Neuronal stem cell (in vitro differentiated cells): ENCODE results near the gene IL33.
A peak's percentile ranks its signal among the peaks of the same experiment; 100 is the strongest.

ENCODE experiments used
- DNase-seq: peaks from one replicate; pipeline ENCODE4 v3.0.0-alpha.2; 2013; ENCODE audit warnings: low spot score
- H2AFZ ChIP-seq: one replicate; pipeline ENCODE4 v1.6.1; 2013; ENCODE audit warnings: mild to moderate bottlenecking, low read length, inconsistent platforms
- H2AK5ac ChIP-seq: 2 replicates; pipeline ENCODE4 v1.6.1; 2013; ENCODE audit warnings: low read depth, mild to moderate bottlenecking, inconsistent platforms, low read length, moderate library complexity, mixed read lengths
- H2BK120ac ChIP-seq: 2 replicates; pipeline ENCODE4 v1.6.1; 2013; ENCODE audit warnings: low read depth, mild to moderate bottlenecking, inconsistent platforms, low read length, moderate library complexity, mixed read lengths
- H2BK12ac ChIP-seq: one replicate; pipeline ENCODE4 v1.6.1; 2013; ENCODE audit warnings: low read length, inconsistent platforms
- H2BK15ac ChIP-seq: 2 replicates; pipeline ENCODE4 v1.6.1; 2013; ENCODE audit warnings: mild to moderate bottlenecking, low read length, inconsistent platforms, mixed read lengths
- H2BK5ac ChIP-seq: one replicate; pipeline ENCODE4 v1.6.1; 2013; ENCODE audit warnings: inconsistent platforms, mild to moderate bottlenecking, low read length, moderate library complexity
- H3K14ac ChIP-seq: one replicate; pipeline ENCODE4 v1.6.1; 2013; ENCODE audit warnings: low read length, inconsistent platforms
- H3K18ac ChIP-seq: 2 replicates; pipeline ENCODE4 v1.6.1; 2013; ENCODE audit warnings: low read length, inconsistent platforms
- H3K23ac ChIP-seq: 2 replicates; pipeline ENCODE4 v1.6.1; 2013; ENCODE audit warnings: low read depth, mild to moderate bottlenecking, mixed read lengths, low read length, inconsistent platforms; ENCODE audit not compliant: poor library complexity
- H3K27ac ChIP-seq: replicated peaks from 3 replicates; pipeline ENCODE4 v1.5.1; 2013; ENCODE audit warnings: low read length, inconsistent platforms
- H3K27me3 ChIP-seq, 3 experiments: 2 replicates each; pipeline ENCODE4 v1.6.1; 2013; ENCODE audit warnings: low read length in 3 of 3, mild to moderate bottlenecking in 2 of 3, inconsistent platforms in 1 of 3, low read depth in 1 of 3, mixed read lengths in 1 of 3, moderate library complexity in 1 of 3; ENCODE audit not compliant: control insufficient read depth in 3 of 3, insufficient read depth in 3 of 3
- H3K36me3 ChIP-seq, 2 donors: replicated peaks in 1 of 2; 2 replicates each; pipeline ENCODE4 v1.6.1; 2013; ENCODE audit warnings: low read length in 2 of 2; ENCODE audit not compliant: control insufficient read depth in 2 of 2, insufficient read depth in 2 of 2
- H3K4ac ChIP-seq: 2 replicates; pipeline ENCODE4 v1.6.1; 2013; ENCODE audit warnings: inconsistent platforms, mild to moderate bottlenecking, low read length, moderate library complexity
- H3K4me1 ChIP-seq, 2 donors: 1 replicate in 1 of 2; 2 replicates in 1 of 2; pipeline ENCODE4 v1.6.1; 2013; ENCODE audit warnings: low read length in 2 of 2, low read depth in 1 of 2; ENCODE audit not compliant: control insufficient read depth in 2 of 2, insufficient read depth in 1 of 2
- H3K4me2 ChIP-seq: one replicate; pipeline ENCODE4 v1.6.1; 2013; ENCODE audit warnings: mild to moderate bottlenecking, low read length, inconsistent platforms; ENCODE audit not compliant: insufficient read depth, poor library complexity, severe bottlenecking
- H3K4me3 ChIP-seq, 2 donors: 2 replicates each; pipeline ENCODE4 v1.5.1; 2013; ENCODE audit warnings: low read length in 2 of 2, mild to moderate bottlenecking in 2 of 2, inconsistent platforms in 1 of 2, moderate library complexity in 1 of 2
- H3K79me1 ChIP-seq: one replicate; pipeline ENCODE4 v1.6.1; 2013; ENCODE audit warnings: low read depth, mild to moderate bottlenecking, inconsistent platforms, low read length, moderate library complexity
- H3K9ac ChIP-seq: one replicate; pipeline ENCODE4 v1.6.1; 2013; ENCODE audit warnings: mild to moderate bottlenecking, low read depth, low read length, inconsistent platforms; ENCODE audit not compliant: poor library complexity
- H3K9me3 ChIP-seq, 2 donors: replicated peaks in 1 of 2; 2 replicates each; pipeline versions ENCODE3 to v1.6.1; 2013; ENCODE audit warnings: low read length in 2 of 2, mild to moderate bottlenecking in 2 of 2, inconsistent platforms in 1 of 2, low read depth in 1 of 2, mixed read lengths in 1 of 2, moderate library complexity in 1 of 2; ENCODE audit not compliant: control insufficient read depth in 2 of 2, insufficient read depth in 1 of 2
- H4K8ac ChIP-seq: one replicate; pipeline ENCODE4 v1.6.1; 2013; ENCODE audit warnings: low read depth, mild to moderate bottlenecking, inconsistent platforms, low read length, moderate library complexity
- H4K91ac ChIP-seq: one replicate; pipeline ENCODE4 v1.6.1; 2013; ENCODE audit warnings: low read length, low read depth, mild to moderate bottlenecking, inconsistent platforms; ENCODE audit not compliant: poor library complexity
- WGBS, 2 donors: extraction: QIAGEN DNeasy Blood & Tissue Kit; methylation state at CpG; one replicate each; pipeline ENCODE4 v1.1.7; 2013; ENCODE audit warnings: missing lambda C conversion rate in 2 of 2, mixed read lengths in 1 of 2; ENCODE audit not compliant: insufficient read length in 2 of 2, insufficient replicate concordance in 1 of 2; ENCODE audit errors: extremely low coverage in 2 of 2; 5-methylcytosine and 5-hydroxymethylcytosine counted together

Gene IL33

DNA sequence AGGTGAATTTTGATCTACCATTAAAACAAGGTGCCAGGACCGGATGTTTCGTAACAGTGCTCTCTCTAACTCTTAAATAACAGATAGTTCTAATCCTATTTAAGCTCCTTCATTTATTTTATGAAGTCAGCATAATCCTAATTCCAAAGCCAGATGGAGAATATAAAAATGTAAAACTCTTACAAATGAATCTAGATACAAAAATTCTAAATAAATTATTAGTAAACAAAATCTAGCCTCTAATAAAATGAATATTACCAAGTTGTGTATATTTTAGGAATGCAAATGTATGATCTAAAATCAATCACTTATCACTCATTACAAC lies 32.4 kb upstream of the IL33 start:
- H3K9me3 ChIP-seq, result no peaks in the 10 kb centered on the region
- no peak overlapping the region for H2BK5ac ChIP-seq
- no peak overlapping the region for H3K4me2 ChIP-seq
- H4K91ac ChIP-seq, result no peak overlapping the region
- H2BK120ac ChIP-seq, result no peak overlapping the region
- H3K4ac ChIP-seq, result no peak overlapping the region
- H2BK15ac ChIP-seq, result no peak overlapping the region
- no peaks in the 10 kb centered on the region for H3K27me3 ChIP-seq
- H2AK5ac ChIP-seq, result no peak overlapping the region
- peak overlapping the region; percentile 87 for H2AFZ ChIP-seq
- H3K27ac ChIP-seq, result no peak overlapping the region
- no peak overlapping the region for H3K9ac ChIP-seq
- H4K8ac ChIP-seq, result no peak overlapping the region
- no peak overlapping the region for H3K4me3 ChIP-seq
- no peaks in the 10 kb centered on the region for H3K79me1 ChIP-seq
- no peak overlapping the region for H3K18ac ChIP-seq
- WGBS, 2 donors, result no CpG with 5 or more reads among the region's 2 CpGs
- H3K23ac ChIP-seq, result no peak overlapping the region
- H3K14ac ChIP-seq, result no peak overlapping the region
- H3K36me3 ChIP-seq, result no peaks in the 10 kb centered on the region
- no peak overlapping the region for H2BK12ac ChIP-seq
- H3K4me1 ChIP-seq, result no peaks in the 10 kb centered on the region
- DNase-seq, result no peak

DNA sequence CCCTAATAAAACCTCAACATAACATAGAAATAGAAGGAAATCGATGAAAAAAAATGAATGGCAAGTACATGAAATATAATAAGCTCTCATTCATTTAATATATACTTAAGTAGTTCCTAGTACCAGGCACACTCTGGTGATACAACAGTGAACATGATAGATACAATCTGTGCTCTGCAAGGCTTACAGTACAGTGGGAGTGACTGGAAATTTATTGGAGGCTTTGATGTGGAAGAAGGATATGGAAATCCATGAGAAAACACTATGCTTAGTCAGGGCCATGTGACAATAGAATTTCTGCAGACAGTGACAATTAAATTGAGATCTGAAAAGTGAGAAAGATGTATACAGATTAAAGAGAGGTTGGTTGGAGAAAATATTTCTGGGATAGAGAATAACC lies 32.0 kb upstream of the IL33 start:
- no peak overlapping the region for H2AK5ac ChIP-seq
- H3K79me1 ChIP-seq, result no peaks in the 10 kb centered on the region
- H4K91ac ChIP-seq, result no peak overlapping the region
- no peak overlapping the region for H2BK15ac ChIP-seq
- H2BK120ac ChIP-seq, result no peak overlapping the region
- no peak overlapping the region for H2AFZ ChIP-seq
- no peak overlapping the region for H3K14ac ChIP-seq
- H3K27me3 ChIP-seq, result no peaks in the 10 kb centered on the region
- no peak overlapping the region for H4K8ac ChIP-seq
- no peak overlapping the region for H2BK12ac ChIP-seq
- WGBS, 2 donors, result no CpG with 5 or more reads among the region's 1 CpG
- H3K4me1 ChIP-seq, result no peaks in the 10 kb centered on the region
- H3K36me3 ChIP-seq, result no peaks in the 10 kb centered on the region
- H3K18ac ChIP-seq, result no peak overlapping the region
- H3K4me2 ChIP-seq, result no peak overlapping the region
- no peak overlapping the region for H3K4ac ChIP-seq
- no peak overlapping the region for H2BK5ac ChIP-seq
- no peak overlapping the region for H3K4me3 ChIP-seq
- no peak overlapping the region for H3K27ac ChIP-seq
- DNase-seq, result no peak
- H3K9me3 ChIP-seq, result no peaks in the 10 kb centered on the region
- no peak overlapping the region for H3K9ac ChIP-seq
- no peak overlapping the region for H3K23ac ChIP-seq

DNA sequence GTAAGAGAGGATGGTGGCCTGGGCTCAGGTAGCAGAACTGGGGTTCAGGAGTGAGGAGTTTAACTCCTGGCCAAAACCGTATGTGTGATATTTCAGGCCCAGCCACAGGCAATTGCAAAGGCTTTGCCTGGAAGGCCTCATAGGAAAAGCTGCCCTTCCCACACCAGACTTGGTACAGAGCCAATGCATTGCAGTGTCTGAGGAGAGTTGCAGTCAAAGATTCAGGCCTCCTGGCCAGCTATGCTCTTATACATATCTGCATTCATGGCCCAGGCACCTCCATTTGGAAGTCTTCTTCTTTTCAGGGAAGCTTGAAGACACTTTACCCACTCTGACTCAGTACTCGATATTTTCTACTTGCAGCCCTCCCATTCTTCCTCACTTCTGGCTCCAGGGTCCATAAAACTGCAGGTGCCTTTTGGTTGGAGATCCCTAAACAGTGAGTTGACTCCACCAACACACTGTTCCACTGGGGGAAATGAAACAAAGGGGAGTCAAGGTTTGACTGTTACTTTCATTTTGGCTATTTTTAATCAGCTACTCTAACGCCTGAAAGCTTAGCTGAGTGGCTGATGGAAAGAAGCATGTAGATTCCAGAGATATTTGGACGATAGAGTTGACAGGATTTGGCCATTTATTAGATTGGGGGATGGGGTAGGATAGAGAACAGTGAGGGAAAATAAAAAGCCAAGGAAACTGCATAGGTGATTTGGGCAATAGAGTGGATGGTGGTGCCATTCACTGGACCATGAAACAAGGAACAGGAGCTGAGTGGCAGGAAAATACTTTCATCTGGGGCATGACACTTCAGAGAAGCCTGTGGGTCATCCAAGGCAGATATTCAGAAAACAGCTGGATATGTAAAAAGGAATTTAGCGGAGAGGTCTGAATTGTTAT lies 30.6 kb upstream of the IL33 start:
- Histone ChIP-seq H2BK12ac (no peak overlapping the region), H3K4me2 (no peak overlapping the region), H4K8ac (no peak overlapping the region), H3K23ac (no peak overlapping the region), H2BK120ac (no peak overlapping the region), H3K14ac (no peak overlapping the region), H3K4me3 (no peak overlapping the region), H2AK5ac (no peak overlapping the region), H3K36me3 (no peaks in the 10 kb centered on the region), H3K4ac (no peak overlapping the region), H3K27ac (no peak overlapping the region), H3K4me1 (no peaks in the 10 kb centered on the region), H3K18ac (no peak overlapping the region), H3K27me3 (no peaks in the 10 kb centered on the region), H3K79me1 (no peaks in the 10 kb centered on the region), H2AFZ (no peak overlapping the region), H3K9me3 (no peaks in the 10 kb centered on the region), H2BK15ac (no peak overlapping the region), H3K9ac (no peak overlapping the region), H2BK5ac (no peak overlapping the region), H4K91ac (no peak overlapping the region)
- 100% methylated on average over 1 of the region's 5 CpGs; no CpG with 5 or more reads in 1 of the 2 donors for WGBS, 2 donors
- no peak for DNase-seq

DNA sequence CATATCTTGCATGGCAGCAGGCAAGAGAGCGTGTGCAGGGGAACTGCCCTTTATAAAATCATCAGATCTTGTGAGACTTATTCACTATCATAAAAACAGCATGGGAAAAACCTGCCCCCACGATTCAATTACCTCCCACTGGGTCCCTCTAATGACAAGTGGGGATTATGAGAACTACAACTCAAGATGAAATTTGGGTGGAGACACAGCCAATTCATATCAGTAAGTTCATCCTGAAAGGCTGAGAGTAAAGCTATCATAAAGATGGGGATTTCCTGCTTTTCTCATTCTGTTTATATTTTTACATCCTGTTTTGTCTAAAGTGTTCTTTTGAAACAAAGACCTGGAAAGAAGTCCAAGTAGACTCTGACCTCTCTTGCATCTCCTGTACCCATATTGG lies 28.9 kb upstream of the IL33 start:
- no peak for DNase-seq
- WGBS, 2 donors, result no CpG with 5 or more reads among the region's 2 CpGs
- H3K4me2 ChIP-seq, result no peak overlapping the region
- H4K91ac ChIP-seq, result no peak overlapping the region
- no peak overlapping the region for H3K4me3 ChIP-seq
- H2BK120ac ChIP-seq, result no peak overlapping the region
- no peaks in the 10 kb centered on the region for H3K79me1 ChIP-seq
- no peak overlapping the region for H2BK5ac ChIP-seq
- no peak overlapping the region for H4K8ac ChIP-seq
- H3K18ac ChIP-seq, result no peak overlapping the region
- H2BK15ac ChIP-seq, result no peak overlapping the region
- H2BK12ac ChIP-seq, result no peak overlapping the region
- no peaks in the 10 kb centered on the region for H3K36me3 ChIP-seq
- no peak overlapping the region for H2AFZ ChIP-seq
- H3K23ac ChIP-seq, result no peak overlapping the region
- H3K4me1 ChIP-seq, result no peaks in the 10 kb centered on the region
- H3K27me3 ChIP-seq, result no peaks in the 10 kb centered on the region
- H3K14ac ChIP-seq, result no peak overlapping the region
- no peak overlapping the region for H3K9ac ChIP-seq
- no peak overlapping the region for H3K27ac ChIP-seq
- H2AK5ac ChIP-seq, result no peak overlapping the region
- H3K9me3 ChIP-seq, result no peaks in the 10 kb centered on the region
- H3K4ac ChIP-seq, result no peak overlapping the region
